Mesenteric fat pad (tissue), 1 donor: ENCODE data around the gene FBXO47. TPM values are rescaled to one million over a fixed set of nuclear protein-coding genes. Genes with fewer than 3 reads are reported as not detected.

Experiments
- DNase-seq: peaks from one replicate; pipeline ENCODE4 v3.0.0-alpha.2; 2020; ENCODE audit warnings: low spot score
- long read RNA-seq: library from polyadenylated mRNA; unstranded; transcript quantifications from one replicate; pipeline ENCODE4 v2.0.0, GENCODE V29; 2020
- total RNA-seq: library from RNA; stranded (reverse); fragmentation: NEBNext Ultra II Directional; extraction: Animal tissue kit (Norgen Biotek cat#: 25700); gene quantifications from one replicate; pipeline ENCODE4 v1.2.1, GENCODE V29; 2021
- donor health status: DM: yes; HTN: yes; CAD: no.

FBXO47 gene
- not detected for total RNA-seq
- long read RNA-seq, result 0 reads

- DNase-seq, result peak; percentile 96
Observed at GRCh38 chr17:38967290-38967738, at the start of gene FBXO47. TSS of gene FBXO47 (minus strand) at chr17:38967403. CDS start at chr17:38963025, 4,378 bp downstream.

GRCh38 chr17:39016193-39017153 is 49.3 kb upstream of the FBXO47 start:
- no peak for DNase-seq

DNA sequence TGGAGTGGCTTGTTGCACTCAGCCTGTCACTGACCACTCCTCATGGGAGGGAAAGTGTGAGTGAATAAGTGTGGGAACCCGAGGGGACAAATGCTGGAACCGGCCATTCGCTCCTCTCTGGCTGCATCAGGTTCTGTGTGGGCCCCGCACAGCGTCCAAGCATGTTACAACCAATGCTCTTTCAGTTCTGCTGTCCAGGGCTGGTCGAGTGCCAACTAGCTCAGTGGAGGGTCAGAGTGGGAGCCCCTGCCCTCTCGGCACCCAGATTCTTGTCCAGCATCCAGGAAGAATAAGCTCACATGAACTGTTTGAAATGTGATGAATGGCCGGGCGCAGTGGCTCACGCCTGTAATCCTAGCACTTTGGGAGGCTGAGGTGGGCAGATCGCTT is 48.3 kb upstream of the FBXO47 start:
- DNase-seq, result no peak

DNA sequence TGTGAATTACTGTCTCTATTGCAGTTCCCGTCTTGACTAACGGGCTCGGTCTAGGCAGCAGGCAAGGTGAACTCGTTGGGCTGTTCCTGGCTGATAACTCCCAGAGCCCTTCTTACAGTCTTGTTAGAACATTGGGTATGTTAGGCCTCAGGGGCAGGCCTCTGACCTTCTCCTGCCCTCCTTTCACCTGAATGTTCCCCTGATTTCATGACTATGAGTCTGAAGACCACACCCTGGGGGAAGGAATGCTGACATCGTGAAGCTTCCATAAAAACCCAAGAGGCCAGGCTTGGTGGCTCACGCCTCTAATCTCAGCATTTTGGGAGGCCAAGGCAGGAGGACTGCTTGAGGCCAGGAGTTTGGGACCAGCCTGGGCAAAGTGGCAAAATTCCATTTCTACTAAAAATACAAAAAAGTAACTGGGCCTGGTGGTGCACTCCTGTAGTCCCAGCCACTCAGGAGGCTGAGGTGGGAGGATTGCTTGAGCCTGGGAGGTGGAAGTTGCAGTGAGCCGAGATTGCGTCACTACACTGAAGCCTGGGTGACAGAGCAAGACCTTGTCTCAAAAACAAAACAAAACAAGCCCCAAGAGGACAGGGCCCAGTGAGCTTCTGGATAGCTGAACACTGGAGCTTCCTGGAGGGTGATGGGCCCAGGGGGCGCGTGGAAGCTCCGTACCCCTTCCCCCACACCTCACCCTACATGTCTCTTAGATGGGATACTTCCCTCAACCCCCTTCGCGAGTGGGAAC is 47.8 kb upstream of the FBXO47 start:
- DNase-seq, result no peak

GRCh38 chr17:39014044-39014794 is 47.0 kb upstream of the FBXO47 start:
- DNase-seq, result no peak

GRCh38 chr17:39012725-39013124 is 45.5 kb upstream of the FBXO47 start:
- no peak for DNase-seq

DNA sequence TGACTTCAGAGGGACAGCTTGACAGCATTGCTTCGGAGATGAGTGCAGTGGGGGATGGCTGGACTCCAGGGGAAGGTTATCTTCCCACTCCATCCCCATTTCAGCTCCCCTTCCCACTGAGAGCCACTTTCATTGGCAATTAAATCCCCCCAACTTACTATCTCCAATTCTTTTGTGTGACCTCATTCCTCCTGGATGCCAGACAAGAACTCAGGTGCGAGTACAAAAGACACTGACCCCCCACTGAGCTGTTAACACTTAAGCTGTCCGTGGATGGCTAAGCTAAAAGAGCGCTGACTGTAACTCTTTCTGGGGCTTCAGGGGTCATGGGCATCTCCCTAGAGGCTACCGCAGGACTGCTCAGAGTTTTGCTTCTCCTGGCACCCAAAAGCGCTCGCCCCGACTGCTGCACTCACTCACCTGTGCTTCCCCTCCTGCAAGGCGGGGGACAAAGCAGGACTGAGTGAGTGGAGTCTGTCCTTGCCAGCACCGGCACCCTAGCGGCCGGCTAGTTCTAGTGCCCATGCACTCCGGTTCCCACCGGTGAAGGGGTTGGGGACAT is 44.8 kb upstream of the FBXO47 start:
- no peak for DNase-seq

GRCh38 chr17:39009581-39010001 is 42.4 kb upstream of the FBXO47 start:
- DNase-seq, result no peak

DNA sequence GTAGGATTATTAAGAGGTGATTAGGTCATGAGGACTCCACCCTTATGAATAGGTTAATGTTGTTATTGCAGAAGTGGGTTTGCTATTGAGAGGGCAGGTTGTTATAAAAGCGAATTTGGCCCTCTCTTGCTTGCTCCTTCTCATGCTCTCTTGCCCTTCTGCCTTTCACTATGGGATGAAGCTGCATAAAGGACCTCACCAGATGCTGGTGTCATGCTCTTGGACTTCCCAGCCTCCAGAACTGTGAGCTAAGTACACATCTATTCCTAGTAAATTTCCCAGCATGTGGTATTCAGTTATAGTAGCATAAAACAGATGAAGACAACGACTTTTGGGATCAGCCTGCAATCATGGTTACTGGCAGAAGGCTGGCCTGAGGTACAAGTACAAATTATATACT is 41.4 kb upstream of the FBXO47 start:
- DNase-seq, result no peak

DNA sequence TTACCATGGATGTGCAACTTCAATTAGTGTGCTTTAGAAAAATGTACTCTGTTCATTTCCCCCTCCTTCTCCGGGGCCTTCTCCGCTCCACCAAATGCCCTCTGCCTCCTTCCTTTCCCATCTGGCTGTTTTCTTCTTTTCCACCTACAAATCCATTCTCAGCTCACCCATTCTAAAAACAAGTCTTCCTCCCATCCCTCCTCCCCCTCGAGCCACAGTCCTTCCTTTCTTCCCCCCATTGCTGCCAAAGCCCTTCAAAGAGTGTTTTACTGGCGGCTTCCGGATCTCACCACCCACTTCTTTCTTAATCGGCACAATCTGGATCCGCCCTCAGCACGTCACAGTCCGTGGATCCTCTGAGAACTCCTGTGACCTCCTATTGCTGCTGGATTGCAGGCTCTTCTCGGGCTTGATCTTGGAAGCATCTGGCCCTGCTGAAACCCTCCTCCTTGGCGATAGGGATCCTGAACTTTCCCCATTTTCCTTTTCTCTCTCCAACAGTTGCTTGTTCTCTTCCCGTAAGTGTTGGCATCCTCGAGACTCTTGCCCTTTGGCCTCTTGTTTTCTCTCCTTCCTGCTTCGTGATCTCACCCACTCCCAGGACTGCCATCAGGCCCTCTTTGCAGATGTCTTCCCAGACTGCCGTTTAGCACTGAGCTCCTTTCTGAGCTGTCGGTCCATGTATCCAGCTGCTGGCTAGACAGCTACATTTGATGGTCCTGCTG is 36.0 kb upstream of the FBXO47 start:
- DNase-seq, result no peak

DNA sequence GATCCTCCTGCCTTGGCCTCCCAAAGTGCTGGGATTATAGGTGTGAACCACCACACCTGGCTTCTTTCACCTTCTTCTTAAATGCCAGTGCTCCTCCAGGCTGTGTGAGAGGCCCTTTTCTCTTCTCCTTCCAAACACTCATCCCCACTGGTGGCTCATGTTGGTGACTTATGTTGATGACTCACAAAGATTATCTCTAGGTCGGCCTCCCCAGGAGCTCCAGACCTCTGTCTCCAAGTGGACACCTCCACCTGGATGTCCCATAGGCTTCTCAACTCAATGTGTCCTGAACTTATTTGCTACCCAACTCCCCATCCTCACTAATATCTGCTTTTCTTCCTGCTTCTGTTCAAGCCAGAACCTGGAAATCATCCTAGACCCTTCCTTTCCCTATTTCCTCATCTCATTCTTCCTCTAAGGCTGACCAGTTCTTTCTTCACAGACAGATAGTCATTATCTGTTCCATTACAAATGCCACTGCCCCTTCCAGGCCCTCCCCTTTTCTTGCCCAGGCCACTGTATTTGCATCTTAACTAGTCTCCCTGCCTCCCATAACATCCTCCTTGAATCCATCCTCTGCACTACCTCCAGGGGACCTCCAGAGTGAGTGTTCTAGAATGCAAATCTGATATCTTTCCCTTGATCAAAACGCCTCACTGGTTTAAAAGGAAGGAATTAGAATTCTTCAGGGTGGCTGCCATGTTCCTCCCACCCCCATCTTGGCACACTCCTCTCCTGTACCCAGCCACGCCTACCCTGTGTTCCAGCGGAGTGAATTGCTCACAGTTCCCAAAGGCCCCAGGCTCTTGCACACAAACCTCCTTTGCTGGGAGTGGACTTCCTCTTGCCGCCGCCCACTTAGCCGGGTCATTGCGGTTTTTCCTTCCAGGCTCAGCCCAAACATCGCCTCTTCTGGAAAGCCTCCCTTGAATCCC is 34.8 kb upstream of the FBXO47 start:
- peak; percentile 91 for DNase-seq

DNA sequence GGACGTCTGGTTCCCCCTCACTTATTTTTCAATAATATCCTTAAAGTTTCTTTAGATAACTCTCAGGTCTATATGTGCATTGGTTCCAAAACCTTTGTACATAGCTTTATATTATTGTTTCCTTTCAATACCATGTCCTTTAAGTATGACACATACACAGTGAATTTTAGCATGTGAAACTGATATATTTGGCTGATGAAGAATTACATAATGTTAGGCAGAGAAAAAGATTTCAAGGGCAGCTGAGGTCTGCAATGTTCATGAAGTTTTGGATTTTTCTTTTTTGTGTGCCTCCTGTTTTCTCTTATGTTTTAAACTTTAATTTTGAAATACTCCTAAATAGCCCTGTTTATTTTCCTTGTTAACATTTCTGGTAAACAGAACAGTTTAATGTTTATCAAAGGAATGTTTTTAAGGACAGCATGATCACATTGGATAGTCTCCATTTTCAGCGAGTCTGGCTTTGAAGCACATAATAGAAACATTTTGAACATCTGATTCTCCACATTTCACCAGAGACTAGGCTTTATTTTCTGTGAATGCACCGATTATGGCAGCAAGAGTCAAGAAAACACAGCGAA is 32.9 kb upstream of the FBXO47 start:
- DNase-seq, result no peak

DNA sequence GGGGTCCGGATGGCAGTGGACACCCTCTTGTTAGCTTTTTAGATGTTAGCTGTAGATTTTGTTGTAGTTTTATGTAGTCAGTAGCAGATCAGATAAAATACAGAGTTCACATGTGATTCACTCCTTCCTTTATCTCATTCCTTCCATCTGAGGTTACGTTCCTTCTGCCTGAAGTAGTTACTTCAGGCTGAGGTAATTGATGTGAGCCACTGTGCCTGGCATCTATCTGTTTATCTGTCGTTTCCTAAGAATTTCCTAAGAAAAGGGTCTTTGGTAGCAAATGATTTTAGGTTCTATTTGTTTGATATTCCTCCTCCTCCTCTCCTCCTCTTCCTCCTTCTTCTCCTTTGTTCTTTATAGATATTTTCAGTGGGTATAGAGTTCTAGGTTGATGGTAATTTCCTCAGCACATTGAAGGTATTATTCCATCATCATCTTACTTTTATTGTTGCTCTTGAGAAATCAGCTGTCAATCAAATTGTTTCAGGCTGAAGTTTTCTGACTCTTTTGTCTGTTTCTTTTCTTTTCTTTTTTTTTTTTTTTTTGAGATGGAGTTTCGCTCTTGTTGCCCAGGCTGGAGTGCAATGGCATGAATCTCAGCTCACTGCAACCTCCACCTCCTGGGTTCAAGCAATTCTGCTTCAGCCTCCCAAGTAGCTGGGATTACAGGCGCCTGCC is 29.6 kb upstream of the FBXO47 start:
- no peak for DNase-seq

GRCh38 chr17:38994026-38994425 is 26.8 kb upstream of the FBXO47 start:
- no peak for DNase-seq

DNA sequence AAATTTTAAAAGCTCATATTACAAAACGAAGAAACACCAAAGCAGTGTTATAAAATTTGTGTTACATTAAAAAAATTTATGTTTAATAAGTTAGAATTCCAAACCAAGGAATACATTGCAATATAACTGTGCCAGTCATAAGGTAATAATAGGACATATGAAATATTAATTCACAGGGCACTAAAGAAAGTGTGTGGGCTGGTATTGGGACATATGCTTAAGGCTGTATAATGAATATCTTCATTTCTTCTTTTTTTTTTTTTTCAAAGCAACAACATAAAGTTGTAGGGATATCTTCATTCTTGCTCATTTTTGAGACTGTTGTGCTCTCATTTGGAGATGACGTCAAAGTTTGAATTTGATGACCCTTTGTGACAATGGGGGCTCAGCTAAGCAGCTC is 17.5 kb upstream of the FBXO47 start:
- no peak for DNase-seq

DNA sequence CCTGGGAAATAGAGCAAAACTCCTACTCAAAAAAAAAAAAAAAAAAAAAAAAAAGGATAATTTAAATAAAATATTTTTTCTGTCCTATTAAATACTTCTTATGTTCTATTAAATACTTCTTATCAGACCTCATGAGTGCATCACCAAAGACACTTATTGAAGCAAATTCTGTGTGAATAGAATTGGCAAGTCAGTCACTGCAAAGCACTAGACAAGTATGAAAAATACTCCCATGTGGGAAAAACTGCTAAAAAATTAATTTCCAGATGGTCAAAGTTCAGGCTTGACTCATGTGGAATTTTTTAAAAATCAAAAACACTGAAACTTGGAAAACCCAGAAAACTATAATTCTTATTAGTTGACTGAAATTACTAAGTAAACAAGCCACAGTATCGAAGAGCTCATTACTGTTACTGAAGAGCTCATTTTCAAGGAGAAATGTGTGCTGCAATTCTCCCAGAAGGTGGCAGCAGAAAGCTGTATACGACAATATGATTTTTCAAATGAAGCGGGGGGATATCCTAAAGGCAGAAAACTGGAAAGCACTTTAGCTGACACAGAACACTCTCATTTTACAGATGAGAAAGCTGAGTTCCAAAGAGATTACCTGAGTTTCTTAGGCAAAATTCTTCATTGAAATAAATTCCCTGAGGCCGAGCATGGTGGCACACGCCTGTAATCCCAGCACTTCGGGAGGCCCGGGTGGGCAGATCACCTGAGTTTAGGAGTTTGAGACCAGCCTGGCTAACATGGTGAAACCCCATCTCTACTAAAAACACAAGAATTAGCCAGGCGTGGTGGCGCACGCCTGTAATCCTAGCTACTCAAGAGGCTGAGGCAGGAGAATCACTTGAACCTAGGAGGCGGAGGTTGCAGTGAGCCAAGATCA is 15.9 kb upstream of the FBXO47 start:
- DNase-seq, result no peak

DNA sequence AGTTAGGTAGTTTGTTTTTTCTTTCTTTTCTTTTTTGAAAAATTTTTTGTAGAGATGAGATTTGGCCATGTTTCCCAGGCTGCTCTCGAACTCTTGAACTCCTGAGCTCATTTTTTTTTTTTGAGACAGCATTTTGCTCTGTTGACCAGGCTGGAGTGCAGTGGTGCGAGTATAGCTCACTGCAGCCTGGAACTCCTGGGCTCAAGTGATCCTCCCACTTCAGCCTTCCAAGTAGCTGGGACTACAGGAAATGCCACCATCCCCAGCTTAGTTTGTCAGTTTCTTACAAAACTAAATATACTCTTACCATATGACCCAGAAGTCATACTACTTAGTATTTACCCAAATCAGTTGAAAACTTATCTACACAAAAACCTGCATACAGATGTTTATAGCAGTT is 14.4 kb upstream of the FBXO47 start:
- no peak for DNase-seq
